DMS114 treated with DMSO at 0.1 percent for 48 hours (cell line): ENCODE data around the gene CAMKMT.

Experiments
- DNase-seq: peaks from one replicate; lab custom pipeline; 2025; ENCODE audit not compliant: unreplicated experiment; lab: John Stamatoyannopoulos, UW

Gene CAMKMT

GRCh38 chr2:44548221-44549098, 186.7 kb downstream of the CAMKMT start:
- DNase-seq: no peak

- DNase-seq: no peak
Observed at GRCh38 chr2:44549099-44549471, 187.3 kb downstream of the CAMKMT start.

- no peak for DNase-seq
Observed at GRCh38 chr2:44549856-44550255, 188.1 kb downstream of the CAMKMT start.

- no peak for DNase-seq
Observed at GRCh38 chr2:44550561-44550960, 188.8 kb downstream of the CAMKMT start.

- DNase-seq: no peak
Observed at GRCh38 chr2:44551497-44551896, 189.8 kb downstream of the CAMKMT start.

GRCh38 chr2:44553456-44553855, 191.7 kb downstream of the CAMKMT start:
- no peak for DNase-seq

GRCh38 chr2:44555700-44556099, 194.0 kb downstream of the CAMKMT start:
- no peak for DNase-seq

- DNase-seq: no peak
Observed at GRCh38 chr2:44559108-44559507, 197.4 kb downstream of the CAMKMT start.

- DNase-seq: no peak
Observed at GRCh38 chr2:44560352-44560751, 198.6 kb downstream of the CAMKMT start.

- no peak for DNase-seq
Observed at GRCh38 chr2:44560941-44561340, 199.2 kb downstream of the CAMKMT start.

GRCh38 chr2:44562737-44563136, 201.0 kb downstream of the CAMKMT start:
- DNase-seq: no peak

GRCh38 chr2:44564752-44565151, 203.0 kb downstream of the CAMKMT start:
- no peak for DNase-seq

GRCh38 chr2:44566059-44566458, 204.3 kb downstream of the CAMKMT start:
- no peak for DNase-seq

- DNase-seq: no peak
Observed at GRCh38 chr2:44569491-44569890, 207.7 kb downstream of the CAMKMT start.

- no peak for DNase-seq
Observed at GRCh38 chr2:44570271-44570670, 208.5 kb downstream of the CAMKMT start.

- no peak for DNase-seq
Observed at GRCh38 chr2:44570777-44571176, 209.0 kb downstream of the CAMKMT start.

- no peak for DNase-seq
Observed at GRCh38 chr2:44572196-44572900, 210.6 kb downstream of the CAMKMT start.

GRCh38 chr2:44573996-44574395, 212.2 kb downstream of the CAMKMT start:
- no peak for DNase-seq

GRCh38 chr2:44578471-44579093, 216.8 kb downstream of the CAMKMT start:
- no peak for DNase-seq

GRCh38 chr2:44579115-44579836, 217.5 kb downstream of the CAMKMT start:
- DNase-seq: no peak

GRCh38 chr2:44579837-44580230, 218.1 kb downstream of the CAMKMT start:
- DNase-seq: no peak
